ENCODE data around the gene PER3.

DNA sequence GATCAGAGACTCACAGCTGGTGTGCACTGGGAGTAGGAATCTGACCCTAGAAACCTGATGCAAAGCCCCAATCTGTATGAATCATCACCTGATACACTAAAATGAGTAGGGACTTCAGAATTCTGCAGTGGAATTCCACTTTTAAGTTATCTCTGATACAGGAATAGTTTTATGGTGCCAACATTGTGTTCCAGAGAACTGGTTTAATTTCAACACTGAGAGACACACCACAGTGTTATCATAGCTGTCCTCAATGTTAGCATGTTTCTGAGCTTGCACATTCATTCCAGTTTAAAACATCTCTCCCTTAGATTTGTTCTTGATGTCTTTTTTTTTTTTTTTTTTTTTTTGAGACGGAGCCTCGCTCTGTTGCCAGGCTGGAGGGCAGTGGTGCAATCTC, 61.7 kb downstream of the PER3 start:
- TF ChIP-seq CTCF (optimal IDR thresholded peaks at IDR 0.05 in 1 of 3, IDR thresholded peaks at IDR 0.05 in 1 of 3, conservative IDR thresholded peaks at IDR 0.05 in 1 of 3; ENCODE audit: extremely low read depth in 1 of 3, insufficient read depth in 2 of 3, low read length in 3 of 3), result no peak
- no peak for TF ChIP-seq EZH2 (IDR thresholded peaks at IDR 0.05; ENCODE audit: low read length)
